Sigmoid colon (tissue), 7 donors: ENCODE measurements around the gene CWC27. TPM values are rescaled to one million over a fixed set of nuclear protein-coding genes. Genes with fewer than 3 reads are reported as not detected.

Experiments
- DNase-seq: peaks from one replicate; pipeline ENCODE4 v3.0.0-alpha.2; 2019
- H3K27ac ChIP-seq, 4 donors: fragments of 200-600 bp; sonication (generic); one replicate each; pipeline ENCODE4 v1.5.1; 2016 to 2019; ENCODE audit warnings: mild to moderate bottlenecking in 1 of 4
- H3K27me3 ChIP-seq, 3 donors: fragments of 200-600 bp; sonication (generic); one replicate each; pipeline ENCODE4 v1.5.1; 2019; ENCODE audit warnings: mild to moderate bottlenecking in 1 of 3
- H3K36me3 ChIP-seq, 4 donors: fragments of 200-600 bp; sonication (generic); one replicate each; pipeline ENCODE4 v1.5.1; 2016 to 2019
- H3K4me1 ChIP-seq, 4 donors: fragments of 200-600 bp; sonication (generic); one replicate each; pipeline ENCODE4 v1.5.1; 2017 to 2019
- H3K4me3 ChIP-seq, 4 donors: fragments of 200-600 bp; sonication (generic); one replicate each; pipeline ENCODE4 v1.5.1; 2017 to 2019; ENCODE audit warnings: mild to moderate bottlenecking in 2 of 4, moderate library complexity in 1 of 4
- H3K9me3 ChIP-seq, 4 donors: fragments of 200-600 bp in 3 of 4; sonication (generic) in 3 of 4; one replicate each; pipeline versions ENCODE4 v1.5.1 to v1.6.1; 2013 to 2019
- CTCF ChIP-seq, 4 experiments: fragments of 450-650 bp in 3 of 4; fragments of 200-600 bp in 1 of 4; IDR thresholded peaks; one replicate each; pipeline ENCODE4 v1.5.1; 2016 to 2019; ENCODE audit warnings: antibody characterized with exemption in 4 of 4, mild to moderate bottlenecking in 3 of 4, moderate library complexity in 2 of 4
- EP300 ChIP-seq, 4 donors: sonication (generic); formaldehyde crosslinking; IDR thresholded peaks; one replicate each; pipeline ENCODE4 v1.6.1; 2017; ENCODE audit warnings: antibody characterized with exemption in 4 of 4
- POLR2A ChIP-seq, 2 donors: fragments of 450-650 bp; IDR thresholded peaks; one replicate each; pipeline ENCODE4 v1.6.1; 2016; ENCODE audit warnings: antibody characterized with exemption in 2 of 2, mild to moderate bottlenecking in 2 of 2, moderate library complexity in 2 of 2
- POLR2AphosphoS5 ChIP-seq, 4 donors: sonication (generic); formaldehyde crosslinking; IDR thresholded peaks; one replicate each; pipeline ENCODE4 v1.6.1; 2017; ENCODE audit warnings: antibody characterized with exemption in 4 of 4
- WGBS, 2 donors: extraction: QIAGEN DNeasy Blood & Tissue Kit; methylation state at CpG; one replicate each; pipeline ENCODE4 v1.1.7; 2013; 5-methylcytosine and 5-hydroxymethylcytosine counted together
- intact Hi-C: fragments of 100-400 bp; cut with DNase I; formaldehyde crosslinking; loops from one replicate; pipeline ENCODE4 v1.15.1; 2023
- polyA plus RNA-seq, 3 donors: library from polyadenylated mRNA; stranded (reverse); fragments of 200-250 nt; gene quantifications; one replicate each; pipeline ENCODE4 v1.2.3, GENCODE V29; 2013
- total RNA-seq, 4 donors: library from RNA; depleted of rRNA; stranded (reverse); fragments of >200 nt; gene quantifications; one replicate each; pipeline ENCODE4 v1.1.0, GENCODE V29; 2016
- donor health status: healthy with polysubstance abuse.
- donor health status: Bipolar disorder and iron deficiency.
- donor health status: healthy.

CWC27 gene
- total and polyA plus RNA-seq, 7 donors, result 11.3 to 27.7 (median 18.9) TPM

- DNase-seq, result no peak
- TF ChIP-seq CTCF (IDR thresholded peaks at IDR 0.05) (no peak), POLR2A (IDR thresholded peaks at IDR 0.05) (no peak), POLR2AphosphoS5 (IDR thresholded peaks at IDR 0.05) (no peak), EP300 (IDR thresholded peaks at IDR 0.05) (no peak)
- no peaks in the 10 kb centered on the region for H3K9me3 ChIP-seq
- WGBS, 2 donors, result 59 to 77% methylated on average over 1 of the region's 1 CpG
- intact Hi-C loops, result no loop called here
- no peaks in the 10 kb centered on the region for H3K36me3 ChIP-seq
- no peak overlapping the region for H3K4me3 ChIP-seq
- H3K27me3 ChIP-seq, result no peaks in the 10 kb centered on the region
- no peaks in the 10 kb centered on the region for H3K4me1 ChIP-seq
- no peak overlapping the region for H3K27ac ChIP-seq
Observed at GRCh38 chr5:64876203-64876602, 107.5 kb downstream of the CWC27 start.

GRCh38 chr5:64880821-64881220 is 112.1 kb downstream of the CWC27 start:
- H3K36me3 ChIP-seq, result no peaks in the 10 kb centered on the region
- H3K4me3 ChIP-seq, result no peak overlapping the region
- WGBS, 2 donors, result 92% methylated on average over 1 of the region's 1 CpG
- H3K27me3 ChIP-seq, result no peaks in the 10 kb centered on the region
- intact Hi-C loops, result no loop called here
- no peak overlapping the region for H3K27ac ChIP-seq
- TF ChIP-seq POLR2A (IDR thresholded peaks at IDR 0.05) (no peak), EP300 (IDR thresholded peaks at IDR 0.05) (no peak), POLR2AphosphoS5 (IDR thresholded peaks at IDR 0.05) (no peak), CTCF (IDR thresholded peaks at IDR 0.05) (no peak)
- no peaks in the 10 kb centered on the region for H3K4me1 ChIP-seq
- no peak for DNase-seq
- no peaks in the 10 kb centered on the region for H3K9me3 ChIP-seq

GRCh38 chr5:64883912-64884311 is 115.2 kb downstream of the CWC27 start:
- Histone ChIP-seq H3K36me3 (no peaks in the 10 kb centered on the region), H3K27me3 (no peaks in the 10 kb centered on the region), H3K27ac (no peak overlapping the region), H3K4me1 (no peaks in the 10 kb centered on the region), H3K9me3 (no peaks in the 10 kb centered on the region), H3K4me3 (no peak overlapping the region)
- WGBS, 2 donors, result 96 to 98% methylated on average over 1 of the region's 1 CpG
- intact Hi-C loops, result no loop called here
- TF ChIP-seq EP300 (IDR thresholded peaks at IDR 0.05) (no peak), POLR2AphosphoS5 (IDR thresholded peaks at IDR 0.05) (no peak), POLR2A (IDR thresholded peaks at IDR 0.05) (no peak), CTCF (IDR thresholded peaks at IDR 0.05) (no peak)
- DNase-seq, result no peak

GRCh38 chr5:64884541-64884940 is 115.8 kb downstream of the CWC27 start:
- intact Hi-C loops, result no loop called here
- DNase-seq, result no peak
- WGBS, 2 donors, result 89 to 92% methylated on average over 1 of the region's 1 CpG
- Histone ChIP-seq H3K4me1 (peaks cover 0 to 1% (median 0%) of the 10 kb centered on the region in 4 donors), H3K9me3 (no peaks in the 10 kb centered on the region), H3K4me3 (no peak overlapping the region), H3K36me3 (no peaks in the 10 kb centered on the region), H3K27me3 (no peaks in the 10 kb centered on the region), H3K27ac (no peak overlapping the region)
- TF ChIP-seq CTCF (IDR thresholded peaks at IDR 0.05), result no peak
- TF ChIP-seq POLR2AphosphoS5 (IDR thresholded peaks at IDR 0.05), result no peak
- no peak for TF ChIP-seq POLR2A (IDR thresholded peaks at IDR 0.05)
- no peak for TF ChIP-seq EP300 (IDR thresholded peaks at IDR 0.05)

GRCh38 chr5:64887910-64888309 is 119.2 kb downstream of the CWC27 start:
- H3K27ac ChIP-seq, result no peak overlapping the region
- intact Hi-C loops, result no loop called here
- 96 to 97% methylated on average over 2 of the region's 2 CpGs for WGBS, 2 donors
- TF ChIP-seq CTCF (IDR thresholded peaks at IDR 0.05), result no peak
- no peak for TF ChIP-seq EP300 (IDR thresholded peaks at IDR 0.05)
- TF ChIP-seq POLR2AphosphoS5 (IDR thresholded peaks at IDR 0.05), result no peak
- no peak for TF ChIP-seq POLR2A (IDR thresholded peaks at IDR 0.05)
- peaks cover 0 to 21% (median 5%) of the 10 kb centered on the region in 4 donors for H3K4me1 ChIP-seq
- DNase-seq, result no peak
- no peak overlapping the region for H3K4me3 ChIP-seq
- no peaks in the 10 kb centered on the region for H3K36me3 ChIP-seq
- H3K9me3 ChIP-seq, result no peaks in the 10 kb centered on the region
- no peaks in the 10 kb centered on the region for H3K27me3 ChIP-seq
